Measurements from ENCODE around the gene ATP6V0A1.

DNA sequence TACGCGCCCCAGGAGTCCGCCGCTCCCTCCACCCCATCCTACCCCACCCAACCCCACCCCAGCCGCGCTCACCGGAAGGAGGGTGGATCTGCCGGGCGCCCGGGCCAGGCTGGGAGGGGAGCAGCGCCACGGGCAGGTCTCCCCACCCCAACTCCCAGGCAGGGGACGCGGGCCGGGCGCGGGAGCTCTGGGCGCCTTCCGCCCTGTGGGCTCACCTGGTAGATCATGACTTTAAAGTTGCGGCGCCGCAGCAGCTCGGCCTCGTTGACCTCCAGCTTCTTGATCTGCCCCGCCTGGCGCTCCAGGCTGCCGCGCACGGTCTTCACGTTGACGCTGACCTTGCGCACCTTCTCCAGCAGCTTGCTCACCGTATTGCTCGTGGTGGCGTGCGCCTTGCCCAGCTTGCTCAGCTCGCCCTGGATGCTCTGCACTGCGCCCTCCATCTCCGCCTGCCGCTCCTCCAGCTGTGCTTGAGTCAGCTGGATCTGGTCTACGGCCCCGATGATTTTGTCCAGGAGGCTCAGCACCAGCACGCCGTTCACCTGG lies 36.2 kb upstream of the ATP6V0A1 start:
- TF ChIP-seq CTCF (conservative IDR thresholded peaks at IDR 0.05; ENCODE audit: low read length) (no peak), EZH2phosphoT487 (IDR thresholded peaks at IDR 0.05; ENCODE audit: borderline replicate concordance) (no peak)
